H1 (cell line): ENCODE measurements around the gene BCAS3. TPM values are rescaled to one million over a fixed set of nuclear protein-coding genes. Genes with fewer than 3 reads are reported as not detected.

Experiments
- CTCF ChIA-PET: fragments of 300-600 bp; sonication (Branson Sonifier 250); formaldehyde crosslinking; loops from one replicate; lab custom pipeline; 2021; ENCODE audit not compliant: partially characterized antibody; lab: Charles Lee
- POLR2A ChIA-PET: fragments of 300-600 bp; sonication (Branson Sonifier 250); formaldehyde crosslinking; loops from one replicate; lab custom pipeline; 2021; ENCODE audit warnings: inconsistent platforms; ENCODE audit not compliant: partially characterized antibody; lab: Charles Lee
- DNase-seq, 2 experiments: peaks; one replicate each; pipeline versions ENCODE4 v3.0.0 to v3.0.0-alpha.2; 2010 to 2022; ENCODE audit warnings: low spot score in 2 of 2, low read depth in 1 of 2, mixed read lengths in 1 of 2
- FAIRE-seq: peaks from 2 replicates; lab custom pipeline; 2011; peaks lifted over from hg19 to GRCh38; lab: Jason Lieb, UNC
- H2AFZ ChIP-seq: 2 replicates; pipeline ENCODE4 v1.8.1; 2012; ENCODE audit warnings: low read length, inconsistent platforms
- H2AK5ac ChIP-seq: 2 replicates; pipeline ENCODE4 v1.6.1; 2013; ENCODE audit warnings: low read depth, low read length
- H2BK120ac ChIP-seq: replicated peaks from 2 replicates; pipeline ENCODE3; 2013; ENCODE audit warnings: low read depth, low read length, inconsistent platforms
- H2BK12ac ChIP-seq: 2 replicates; pipeline ENCODE4 v1.6.1; 2013; ENCODE audit warnings: low read depth, low read length
- H2BK15ac ChIP-seq: 2 replicates; pipeline ENCODE4 v1.6.1; 2013; ENCODE audit warnings: low read length
- H2BK20ac ChIP-seq: 2 replicates; pipeline ENCODE4 v1.6.1; 2013; ENCODE audit warnings: low read length
- H2BK5ac ChIP-seq: 2 replicates; pipeline ENCODE4 v1.6.1; 2013; ENCODE audit warnings: low read depth, low read length
- H3K14ac ChIP-seq: 2 replicates; pipeline ENCODE4 v1.6.1; 2013; ENCODE audit warnings: inconsistent platforms; ENCODE audit not compliant: insufficient read length
- H3K18ac ChIP-seq: 2 replicates; pipeline ENCODE4 v1.6.1; 2013; ENCODE audit warnings: low read length; ENCODE audit errors: extremely low read depth
- H3K23ac ChIP-seq: 2 replicates; pipeline ENCODE4 v1.6.1; 2013; ENCODE audit warnings: inconsistent platforms; ENCODE audit not compliant: insufficient read length
- H3K23me2 ChIP-seq: 2 replicates; pipeline ENCODE4 v1.6.1; 2013; ENCODE audit warnings: low read depth, low read length
- H3K27ac ChIP-seq: 2 replicates; pipeline ENCODE4 v1.6.1; 2011; ENCODE audit warnings: low read depth, low read length, inconsistent platforms
- H3K27me3 ChIP-seq, 4 experiments: replicated peaks in 1 of 4; 1 replicate in 1 of 4; 2 replicates in 3 of 4; pipeline versions ENCODE4 v1.6.1 to v1.8.1; 2011 to 2013; ENCODE audit warnings: low read length in 3 of 4, mild to moderate bottlenecking in 3 of 4, inconsistent platforms in 2 of 4, mixed read lengths in 2 of 4, moderate library complexity in 1 of 4; ENCODE audit not compliant: control insufficient read depth in 3 of 4, insufficient read depth in 3 of 4; ENCODE audit errors: extremely low read depth in 1 of 4
- H3K36me3 ChIP-seq, 4 experiments: 2 replicates each; pipeline versions ENCODE4 v1.6.1 to v1.8.1; 2011 to 2013; ENCODE audit warnings: mild to moderate bottlenecking in 4 of 4, low read length in 3 of 4, moderate library complexity in 2 of 4, control low read depth in 1 of 4, inconsistent platforms in 1 of 4; ENCODE audit not compliant: insufficient read depth in 4 of 4, control insufficient read depth in 2 of 4
- H3K4ac ChIP-seq: replicated peaks from 2 replicates; pipeline ENCODE3; 2013; ENCODE audit warnings: low read length, low read depth, mixed read lengths, inconsistent platforms; ENCODE audit not compliant: insufficient read length
- H3K4me1 ChIP-seq, 4 experiments: replicated peaks in 1 of 4; 1 replicate in 1 of 4; 2 replicates in 3 of 4; pipeline versions ENCODE4 v1.6.1 to v1.8.1; 2011 to 2013; ENCODE audit warnings: low read length in 3 of 4, inconsistent platforms in 2 of 4, mixed read lengths in 1 of 4; ENCODE audit not compliant: insufficient read depth in 4 of 4, control insufficient read depth in 3 of 4
- H3K4me2 ChIP-seq, 2 experiments: 2 replicates each; pipeline versions ENCODE4 v1.6.1 to v1.8.1; 2011 to 2013; ENCODE audit warnings: low read depth in 2 of 2, low read length in 2 of 2, control low read depth in 1 of 2, inconsistent platforms in 1 of 2, mild to moderate bottlenecking in 1 of 2; ENCODE audit not compliant: insufficient read depth in 1 of 2
- H3K4me3 ChIP-seq, 4 experiments: fragments of 200-600, 300-600 bp in 1 of 4; sonication (generic), shearing (Covaris generic), sonication (Bioruptor Twin) in 1 of 4; 2 replicates each; pipeline versions ENCODE4 v1.5.1 to v1.8.1; 2011 to 2016; ENCODE audit warnings: low read length in 4 of 4, low read depth in 3 of 4, control low read depth in 2 of 4, inconsistent platforms in 2 of 4, mild to moderate bottlenecking in 2 of 4, mixed read lengths in 1 of 4, moderate library complexity in 1 of 4; ENCODE audit not compliant: insufficient read depth in 2 of 4; ENCODE audit errors: extremely low read depth in 1 of 4
- H3K56ac ChIP-seq: replicated peaks from 2 replicates; pipeline ENCODE3; 2013; ENCODE audit warnings: low read depth, mild to moderate bottlenecking, mixed read lengths, low read length, inconsistent platforms; ENCODE audit not compliant: insufficient read length
- H3K79me1 ChIP-seq: 2 replicates; pipeline ENCODE4 v1.6.1; 2013; ENCODE audit warnings: low read depth, low read length, control low read depth
- H3K79me2 ChIP-seq, 2 experiments: 2 replicates each; pipeline versions ENCODE4 v1.6.1 to v1.8.1; 2012 to 2013; ENCODE audit warnings: low read length in 2 of 2, mild to moderate bottlenecking in 2 of 2, inconsistent platforms in 1 of 2; ENCODE audit not compliant: insufficient read depth in 2 of 2, control insufficient read depth in 1 of 2
- H3K9ac ChIP-seq, 4 experiments: replicated peaks in 1 of 4; 1 replicate in 1 of 4; 2 replicates in 3 of 4; pipeline versions ENCODE4 v1.6.1 to v1.8.1; 2011 to 2013; ENCODE audit warnings: low read depth in 3 of 4, low read length in 3 of 4, control low read depth in 2 of 4, mild to moderate bottlenecking in 2 of 4, moderate library complexity in 2 of 4, inconsistent platforms in 1 of 4; ENCODE audit errors: extremely low read depth in 1 of 4
- H3K9me3 ChIP-seq, 2 experiments: 2 replicates each; pipeline versions ENCODE4 v1.6.1 to v1.8.1; 2012 to 2013; ENCODE audit warnings: mild to moderate bottlenecking in 2 of 2, moderate library complexity in 2 of 2, control low read depth in 1 of 2, inconsistent platforms in 1 of 2, low read depth in 1 of 2, low read length in 1 of 2, mixed read lengths in 1 of 2; ENCODE audit not compliant: insufficient read depth in 2 of 2
- H4K20me1 ChIP-seq, 2 experiments: replicated peaks in 1 of 2; 2 replicates each; pipeline versions ENCODE3 to v1.8.1; 2011 to 2013; ENCODE audit warnings: inconsistent platforms in 2 of 2, low read length in 2 of 2, mild to moderate bottlenecking in 1 of 2; ENCODE audit not compliant: insufficient read depth in 2 of 2, control insufficient read depth in 1 of 2
- H4K5ac ChIP-seq: 2 replicates; pipeline ENCODE4 v1.6.1; 2013; ENCODE audit warnings: low read length, low read depth, mixed read lengths, inconsistent platforms; ENCODE audit not compliant: insufficient read length
- H4K8ac ChIP-seq: 2 replicates; pipeline ENCODE4 v1.8.0; 2013; ENCODE audit warnings: mild to moderate bottlenecking, moderate library complexity, low read length, inconsistent platforms; ENCODE audit not compliant: insufficient read depth; ENCODE audit errors: extremely low read depth
- H4K91ac ChIP-seq: replicated peaks from 2 replicates; pipeline ENCODE3; 2013; ENCODE audit warnings: low read length, mixed read lengths, inconsistent platforms; ENCODE audit not compliant: insufficient read length
- CBX5 ChIP-seq: fragments of 300-800, 300-1000 bp; sonication (generic); IDR thresholded peaks from 2 replicates; pipeline ENCODE4 v1.7.1; 2016; ENCODE audit warnings: antibody characterized with exemption, low read length, low read depth
- CREB1 ChIP-seq: IDR thresholded peaks from 2 replicates; pipeline ENCODE4 v1.6.1; 2012; ENCODE audit warnings: inconsistent platforms
- EZH2 ChIP-seq: fragments of 200-600 bp; sonication (generic); IDR thresholded peaks from 2 replicates; pipeline ENCODE4 v1.7.1; 2012; ENCODE audit warnings: low read depth, mild to moderate bottlenecking, moderate library complexity, low read length, inconsistent platforms; ENCODE audit not compliant: severe bottlenecking
- KDM4A ChIP-seq: IDR thresholded peaks from one replicate; pipeline ENCODE4 v1.7.1; 2012; ENCODE audit warnings: low read depth, mild to moderate bottlenecking, moderate library complexity, low read length, inconsistent platforms; ENCODE audit not compliant: severe bottlenecking
- KDM5A ChIP-seq: fragments of 200-600 bp; IDR thresholded peaks from 2 replicates; pipeline ENCODE4 v1.7.1; 2012; ENCODE audit warnings: mild to moderate bottlenecking, low read length, inconsistent platforms, mixed read lengths
- MAX ChIP-seq: IDR thresholded peaks from 2 replicates; pipeline ENCODE4 v1.6.1; 2012; ENCODE audit warnings: inconsistent platforms
- SP2 ChIP-seq: IDR thresholded peaks from 2 replicates; pipeline ENCODE4 v1.6.1; 2012; ENCODE audit warnings: mild to moderate bottlenecking, low read length, inconsistent platforms
- TAF7 ChIP-seq: optimal IDR thresholded peaks from 2 replicates; pipeline ENCODE3; 2011; ENCODE audit warnings: low read depth, mild to moderate bottlenecking, inconsistent platforms, low read length, moderate library complexity, borderline replicate concordance
- USF2 ChIP-seq: IDR thresholded peaks from 2 replicates; pipeline ENCODE4 v1.6.1; 2011; ENCODE audit warnings: low read length, improper control_type of control experiment
- WGBS, 2 experiments: shearing (Covaris generic) in 1 of 2; methylation state at CpG; one replicate each; pipeline versions ENCODE4 v1.1.6 to v1.1.7; 2013 to 2015; ENCODE audit warnings: low lambda C conversion rate in 2 of 2, mixed read lengths in 2 of 2, inconsistent platforms in 1 of 2, low coverage in 1 of 2, missing lambda C conversion rate in 1 of 2; ENCODE audit not compliant: insufficient replicate concordance in 2 of 2, insufficient coverage in 1 of 2, insufficient read length in 1 of 2; ENCODE audit errors: extremely low coverage in 1 of 2, missing lambda C conversion rate in 1 of 2; 5-methylcytosine and 5-hydroxymethylcytosine counted together
- polyA plus RNA-seq, 7 experiments: library from polyadenylated mRNA; depleted of rRNA in 3 of 7; stranded (reverse) in 5 of 7; unstranded in 2 of 7; fragments of >200 nt in 5 of 7; fragments of 200-250 nt in 2 of 7; gene quantifications; 1 replicate in 5 of 7; 2 replicates in 1 of 7; 4 replicates in 1 of 7; pipeline versions ENCODE4 v1.2.1 to v1.2.3, GENCODE V29; 2011 to 2013; ENCODE audit warnings: missing spikeins in 2 of 7, mixed read lengths in 2 of 7
- total RNA-seq: library from RNA; stranded (reverse); fragmentation: NEBNext Ultra II Directional; extraction: Animal tissue kit (Norgen Biotek cat#: 25700); gene quantifications from 2 replicates; pipeline ENCODE4 v1.2.1, GENCODE V29; 2021

Gene BCAS3
- total and polyA plus RNA-seq, 2 of the 8 experiments (the other 6 are each of a cell fraction or from before 2014, with no cell fraction given) = 9.9 to 13.3 TPM

- POLR2A ChIA-PET = interaction anchor here (0.7 to 1.3 kb wide), 3 partner anchors 8 to 51 kb away, joined by 3 to 4 read pairs (median 3); no protein-coding TSS in a partner anchor
- Histone ChIP-seq H3K23me2 (peaks cover 2% of the 10 kb centered on the region; the same call in 1 of the 2 replicates), H2BK15ac (no peak overlapping the region; the same call in 1 of the 2 replicates), H2BK12ac (peak overlapping the region; percentile 96), H2AK5ac (peak overlapping the region; percentile 24; the same call in 1 of the 2 replicates), H3K23ac (no peak overlapping the region), H3K79me1 (no peaks in the 10 kb centered on the region), H4K5ac (no peak overlapping the region), H2BK20ac (0 out of 2 replicates have a peak overlapping the region, but pooled peaks have one; percentile 4), H3K4me1 (peaks cover 0 to 43% (median 27%) of the 10 kb centered on the region in 4 experiments; a peak in 6 of 7 replicates), H3K14ac (no peak overlapping the region), H4K20me1 (peaks cover 42 to 44% of the 10 kb centered on the region in 2 experiments), H3K56ac (no peak overlapping the region), H2BK120ac (no peak overlapping the region), H4K8ac (0 out of 2 replicates have a peak overlapping the region, but pooled peaks have one; percentile 3), H3K4me2 (peak overlapping the region; percentile 48 to 65), H3K4me3 (peak overlapping the region in 1 of 4 experiments; percentile 49; a peak in 2 of 8 replicates), H3K36me3 (peaks cover 0 to 18% (median 0%) of the 10 kb centered on the region in 4 experiments; a peak in 1 of 8 replicates), H3K27ac (no peak overlapping the region), H3K4ac (no peak overlapping the region), H2BK5ac (no peak overlapping the region), H3K18ac (no peak overlapping the region; the same call in 1 of the 2 replicates), H3K27me3 (peaks cover 99 to 100% (median 100%) of the 10 kb centered on the region in 4 experiments), H3K9me3 (no peaks in the 10 kb centered on the region; a peak in 1 of 4 replicates), H4K91ac (no peak overlapping the region), H2AFZ (no peak overlapping the region), H3K9ac (no peak overlapping the region), H3K79me2 (no peaks in the 10 kb centered on the region)
- FAIRE-seq = no peak
- whole genome bisulfite sequencing, 2 experiments = 3% methylated on average over 50 of the region's 55 CpGs; no CpG with 5 or more reads in 1 of the 2 experiments
- CTCF ChIA-PET = interaction anchor here (0.9 to 6.8 kb wide), 6 partner anchors 9 to 431 kb away, joined by 3 to 31 read pairs (median 4); no protein-coding TSS in a partner anchor
- peak in 1 of 2 experiments; percentile 61 for DNase-seq
- no peak for TF ChIP-seq TAF7
- peak; percentile 72 for TF ChIP-seq MAX
- no peak for TF ChIP-seq USF2
- TF ChIP-seq EZH2 = peak; percentile 19
- no peak for TF ChIP-seq CBX5
- no peak for TF ChIP-seq KDM5A
- TF ChIP-seq SP2 = no peak
- peak; percentile 44 for TF ChIP-seq KDM4A
- TF ChIP-seq CREB1 = peak; percentile 32
Measured at GRCh38 chr17:61402978-61403800, 725.5 kb downstream of the BCAS3 start.
